DLD1 (cell line): ENCODE data around the gene MYH10.

Experiments used
- in situ Hi-C: cut with HindIII; loops from 2 replicates; pipeline ENCODE4 v1.10.0; 2017; ENCODE audit warnings: low sequenced_read_pairs

Gene MYH10

GRCh38 chr17:8610558-8610957 lies 20.0 kb downstream of the MYH10 start:
- in situ Hi-C loops = no loop called here

- in situ Hi-C loops = no loop called here
These were observed 20.6 kb downstream of the MYH10 start for GRCh38 chr17:8609910-8610309.

- in situ Hi-C loops = no loop called here
These were observed 22.5 kb downstream of the MYH10 start for GRCh38 chr17:8608001-8608400.

GRCh38 chr17:8606401-8606800 lies 24.1 kb downstream of the MYH10 start:
- in situ Hi-C loops = no loop called here

- in situ Hi-C loops = no loop called here
These were observed 27.8 kb downstream of the MYH10 start for GRCh38 chr17:8602679-8603078.

GRCh38 chr17:8599351-8600011 lies 31.0 kb downstream of the MYH10 start:
- in situ Hi-C loops = no loop called here

GRCh38 chr17:8598913-8599312 lies 31.6 kb downstream of the MYH10 start:
- in situ Hi-C loops = no loop called here

GRCh38 chr17:8593830-8594229 lies 36.7 kb downstream of the MYH10 start:
- in situ Hi-C loops = no loop called here

- in situ Hi-C loops = no loop called here
These were observed 37.2 kb downstream of the MYH10 start for GRCh38 chr17:8593276-8593675.

- in situ Hi-C loops = no loop called here
These were observed 41.5 kb downstream of the MYH10 start for GRCh38 chr17:8588877-8589554.

GRCh38 chr17:8586766-8587165 lies 43.8 kb downstream of the MYH10 start:
- in situ Hi-C loops = no loop called here

- in situ Hi-C loops = no loop called here
These were observed 44.6 kb downstream of the MYH10 start for GRCh38 chr17:8585911-8586310.

- in situ Hi-C loops = no loop called here
These were observed 46.6 kb downstream of the MYH10 start for GRCh38 chr17:8583954-8584353.

- in situ Hi-C loops = no loop called here
These were observed 49.4 kb downstream of the MYH10 start for GRCh38 chr17:8580952-8581658.

GRCh38 chr17:8577868-8578267 lies 52.7 kb downstream of the MYH10 start:
- in situ Hi-C loops = no loop called here

- in situ Hi-C loops = no loop called here
These were observed 53.8 kb downstream of the MYH10 start for GRCh38 chr17:8576559-8577294.

- in situ Hi-C loops = no loop called here
These were observed 55.8 kb downstream of the MYH10 start for GRCh38 chr17:8574687-8575086.

GRCh38 chr17:8572764-8573163 lies 57.8 kb downstream of the MYH10 start:
- in situ Hi-C loops = no loop called here

GRCh38 chr17:8563981-8564602 lies 66.4 kb downstream of the MYH10 start:
- in situ Hi-C loops = no loop called here

- in situ Hi-C loops = no loop called here
These were observed 67.3 kb downstream of the MYH10 start for GRCh38 chr17:8563024-8563776.
